HG03558 (cell line): ENCODE results near the gene CROCC2.

Source experiments
- ATAC-seq: cut with Tn5 transposase; IDR thresholded peaks from one replicate; pipeline ENCODE4 v1.9.1; 2021; ENCODE audit warnings: moderate number of reproducible peaks; ENCODE audit not compliant: unreplicated experiment; ENCODE audit errors: extremely low read depth

CROCC2 gene

DNA sequence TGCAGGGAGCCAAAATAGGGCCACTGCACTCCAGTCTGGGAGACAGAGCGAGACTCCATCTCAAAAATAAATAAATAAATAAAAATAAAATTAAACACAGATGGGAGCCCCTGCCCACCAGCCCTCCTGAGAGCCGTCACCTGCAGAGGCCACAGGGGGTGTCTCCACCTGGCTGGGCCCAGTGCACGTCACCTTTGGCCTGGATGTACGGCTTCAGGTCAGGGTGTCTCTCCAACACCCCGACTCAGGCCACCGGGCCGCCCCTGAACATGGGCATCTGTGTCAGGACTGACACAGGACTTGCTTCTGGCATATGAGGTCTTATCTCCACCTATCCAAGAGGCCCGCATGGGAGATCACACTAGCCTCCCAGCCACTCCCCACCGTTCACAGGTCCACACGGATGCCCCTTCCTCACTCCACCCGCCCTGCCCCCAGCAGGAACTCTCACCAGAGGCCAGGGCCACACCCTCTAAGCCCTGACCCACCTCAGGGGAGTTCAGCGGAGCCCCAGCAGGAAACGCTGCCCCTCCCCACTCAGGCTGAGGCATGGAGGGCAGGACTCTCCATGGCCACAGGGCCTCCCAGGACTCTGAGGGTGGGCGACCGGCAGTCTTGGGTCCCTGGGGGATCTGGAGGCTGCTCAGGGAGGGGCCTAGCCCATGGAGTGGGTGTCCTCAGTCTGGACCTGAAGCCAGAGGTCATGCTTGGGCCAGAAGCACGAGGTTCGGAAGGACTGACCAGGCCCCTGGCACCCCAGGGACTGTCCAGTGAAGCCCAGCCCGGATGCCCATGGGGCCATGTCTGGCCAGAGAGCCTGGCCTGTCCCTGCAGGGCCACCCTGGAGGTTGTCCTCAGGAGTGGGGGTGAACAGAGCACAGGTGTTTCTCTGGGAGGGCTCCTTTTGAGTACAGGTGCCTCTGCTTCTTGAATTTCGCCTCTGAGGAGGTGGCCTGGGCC, 1.6 kb upstream of the CROCC2 start:
- no peak for ATAC-seq

DNA sequence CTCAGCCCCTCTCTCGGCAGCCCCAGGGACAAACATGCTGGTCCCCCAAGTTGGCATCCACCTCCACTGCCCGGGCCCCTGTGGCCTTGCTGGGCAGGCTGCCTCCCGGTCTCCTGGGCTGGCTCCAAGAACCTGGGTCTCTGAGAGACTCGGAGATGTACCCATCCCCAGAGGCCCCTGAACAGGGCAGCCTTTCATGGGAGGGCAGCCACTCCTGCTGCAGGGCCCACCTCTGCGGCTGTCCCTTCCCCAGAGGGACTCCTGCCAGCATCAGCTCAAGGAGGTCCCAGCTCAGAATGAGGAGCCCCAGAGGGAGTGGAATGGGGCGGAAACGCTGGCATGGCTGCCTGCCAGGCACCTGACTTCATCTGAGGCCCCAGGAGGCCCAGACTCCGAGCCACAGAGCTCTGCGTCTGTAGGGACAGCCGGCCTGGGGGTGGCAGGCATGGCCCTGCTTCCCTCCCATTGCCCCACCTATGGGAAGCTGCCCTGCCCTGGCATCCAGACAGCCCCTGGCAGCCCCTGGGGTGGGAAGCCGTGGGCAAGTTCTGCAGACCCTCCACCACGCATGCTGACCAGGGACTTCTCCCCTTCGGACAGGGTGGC, 857 bp upstream of the CROCC2 start:
- ATAC-seq: no peak

DNA sequence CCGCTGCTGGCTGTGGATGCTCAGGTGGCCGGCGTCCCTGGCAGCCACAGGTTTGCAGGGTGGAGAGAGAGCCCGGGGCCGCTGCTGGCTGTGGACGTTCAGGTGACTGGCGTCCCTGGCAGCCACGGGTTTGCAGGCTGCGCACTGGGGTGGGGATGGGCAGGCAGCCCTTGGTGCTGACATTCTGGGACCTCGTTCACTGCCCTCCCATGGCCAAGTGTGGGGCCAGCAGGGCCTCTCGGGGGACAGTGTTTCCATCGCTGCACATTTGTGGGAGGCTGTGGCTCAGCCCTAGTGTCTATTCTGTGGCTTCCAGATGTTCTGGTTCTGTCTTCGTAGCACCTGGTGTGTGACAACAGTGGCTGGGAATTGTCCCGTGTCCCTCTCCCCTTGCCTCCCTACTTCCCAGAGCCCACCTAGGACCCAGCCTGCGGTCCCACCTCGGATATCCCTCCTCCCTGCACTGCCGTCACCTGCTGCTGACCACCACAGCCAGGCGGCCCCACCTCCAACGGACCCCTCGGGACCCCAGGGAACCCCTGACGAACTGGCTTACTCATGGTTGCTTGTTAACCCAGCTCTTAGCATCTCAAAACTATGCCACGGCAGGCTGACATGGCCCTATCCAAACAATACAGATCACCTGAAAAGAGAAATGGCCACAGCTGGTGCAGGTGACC, 915 bp downstream of the CROCC2 start:
- no peak for ATAC-seq

DNA sequence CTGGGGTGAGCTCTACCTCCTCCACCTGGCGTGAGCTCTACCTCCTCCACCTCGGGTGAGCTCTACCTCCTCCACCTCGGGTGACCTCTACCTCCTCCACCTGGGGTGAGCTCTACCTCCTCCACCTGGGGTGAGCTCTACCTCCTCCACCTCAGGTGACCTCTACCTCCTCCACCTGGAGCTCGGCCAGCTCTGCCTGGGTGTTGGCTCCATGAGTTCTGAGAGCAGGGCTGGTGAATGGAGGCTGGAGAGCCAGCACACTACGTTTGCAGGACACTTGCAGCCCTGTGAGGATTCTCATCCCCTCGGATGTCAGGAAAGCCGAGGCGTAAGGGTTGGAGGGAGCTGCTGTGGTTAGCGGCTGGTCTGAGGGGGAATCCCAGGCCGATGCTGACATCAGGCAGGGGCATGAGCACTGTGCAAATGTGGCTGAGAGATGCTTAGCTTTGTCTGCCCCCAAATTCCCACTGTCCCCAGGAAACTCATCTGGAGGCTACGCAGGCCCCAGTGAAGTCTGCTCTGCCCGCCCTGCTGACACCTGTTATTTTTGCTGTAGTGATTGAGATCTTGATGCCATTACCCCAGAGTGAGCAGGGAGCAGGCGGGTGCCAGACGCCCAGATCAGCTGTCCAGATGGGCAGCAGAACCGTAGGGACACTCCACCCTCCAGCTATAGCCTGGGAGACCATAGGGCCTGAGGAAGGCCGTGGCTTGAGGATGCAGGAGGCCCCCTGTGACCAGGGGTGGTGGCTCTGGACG, 3.3 kb downstream of the CROCC2 start:
- ATAC-seq: no peak

DNA sequence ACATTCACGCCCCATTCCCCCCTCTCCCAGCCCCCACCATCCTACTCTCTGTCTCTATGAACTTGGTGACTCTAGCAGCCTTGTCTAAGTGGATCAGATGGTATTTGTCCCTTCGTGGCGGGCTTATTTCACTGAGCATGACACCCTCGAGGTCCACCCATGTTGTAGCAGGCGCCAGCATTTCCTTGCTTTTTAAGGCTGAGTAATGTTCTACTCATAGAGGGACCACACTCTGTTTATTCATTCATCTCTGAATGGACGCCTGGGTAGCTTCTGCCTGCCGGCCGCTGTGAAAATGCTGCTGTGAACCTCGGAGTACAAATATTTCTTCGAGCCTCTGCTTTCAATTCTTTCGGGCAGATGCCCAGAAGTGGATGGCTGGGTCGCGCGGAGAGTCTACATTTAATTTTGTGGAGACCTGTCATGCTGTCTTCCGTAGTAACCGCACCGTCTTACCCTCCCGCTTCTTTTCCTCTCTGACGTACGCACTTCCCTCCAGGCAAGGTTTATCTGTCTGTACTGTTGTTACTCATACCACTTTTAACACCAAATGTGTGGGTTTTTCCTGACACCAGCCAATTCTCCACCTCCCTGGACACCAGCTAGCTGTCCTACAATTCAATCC, 5.6 kb downstream of the CROCC2 start:
- ATAC-seq: no peak

DNA sequence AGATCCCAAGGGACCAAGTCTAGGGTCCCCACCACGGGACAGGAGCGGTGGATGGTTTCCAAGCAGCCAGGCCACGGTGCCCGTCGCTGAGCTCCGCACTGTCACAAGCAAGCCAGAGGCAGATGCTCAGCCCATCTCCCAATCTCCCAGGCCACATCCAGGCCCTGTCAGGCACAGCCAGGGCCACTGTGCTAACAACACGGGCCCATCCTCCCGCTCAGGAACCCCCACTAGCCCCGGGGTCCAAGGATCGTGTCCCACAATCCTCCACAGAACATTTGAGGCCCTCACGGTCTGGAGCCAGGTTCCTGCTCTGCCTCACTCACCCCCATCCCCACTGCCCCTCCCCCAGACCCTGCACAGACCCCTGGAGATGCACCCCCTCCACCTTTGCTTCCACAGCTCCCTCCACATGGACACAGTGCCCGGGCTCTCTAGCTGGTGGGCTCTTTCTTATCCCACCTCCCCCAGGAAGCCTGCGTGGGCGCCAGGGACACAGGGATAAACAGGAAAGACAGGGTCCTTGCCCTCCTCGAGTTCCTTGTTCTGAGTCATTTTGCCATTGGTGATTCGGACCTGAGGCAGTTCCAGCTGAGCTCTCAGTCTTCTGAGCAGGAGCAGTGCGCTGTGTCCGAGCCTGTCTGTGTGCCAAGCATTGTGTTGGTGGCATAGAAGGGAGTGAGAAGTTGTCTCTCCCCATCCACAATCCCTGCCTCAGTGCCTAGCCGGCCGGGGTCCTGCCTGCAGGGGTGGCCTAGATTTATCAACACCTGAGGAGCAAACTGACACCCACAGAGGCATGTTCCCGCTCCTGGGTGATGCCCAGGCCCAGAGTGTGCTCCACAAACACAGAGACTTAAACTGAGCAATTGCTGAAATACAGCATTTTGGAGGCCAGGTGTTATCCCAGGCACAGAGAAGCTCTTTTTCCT, 7.0 kb downstream of the CROCC2 start:
- ATAC-seq: no peak

DNA sequence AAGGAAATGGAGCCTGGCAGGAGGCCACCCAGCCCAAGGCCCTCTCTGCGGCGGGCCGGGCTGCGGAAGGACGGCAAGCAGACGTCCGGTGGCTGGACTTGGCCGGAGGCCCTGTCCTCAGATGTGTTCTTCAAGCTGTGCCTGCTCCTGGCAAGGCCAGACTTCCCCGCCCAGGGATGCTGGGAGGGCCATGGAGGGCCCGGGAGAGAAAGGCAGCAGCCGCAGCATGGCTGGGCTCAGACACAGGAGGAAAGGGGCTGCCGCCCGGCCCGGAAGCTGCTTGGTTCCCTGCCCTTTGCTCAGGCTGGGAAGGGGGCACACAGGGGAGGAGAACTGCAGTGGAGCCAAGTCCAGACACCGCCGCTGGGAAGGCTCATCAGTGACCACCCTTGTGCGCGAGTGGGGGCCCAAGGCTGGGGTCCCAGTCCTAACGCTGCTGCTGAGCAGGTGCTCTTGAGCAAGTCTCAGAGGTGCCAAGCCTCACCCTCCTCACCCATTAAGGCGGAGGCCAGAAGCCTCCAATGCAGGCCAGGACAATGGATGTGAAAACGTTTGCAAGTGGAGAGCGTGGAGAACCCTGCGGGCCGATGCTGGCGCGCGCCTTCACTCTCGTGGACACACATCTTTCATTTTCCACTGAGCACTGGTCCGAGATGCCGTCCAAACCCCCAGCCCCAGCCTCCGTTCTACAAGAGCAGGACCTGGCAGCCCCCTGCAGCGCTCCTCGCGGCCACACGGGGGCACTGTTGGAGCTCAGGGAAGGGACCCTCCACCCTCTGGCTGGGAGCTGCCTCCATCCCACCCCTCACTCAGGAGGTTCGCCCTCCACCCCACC, 7.9 kb downstream of the CROCC2 start:
- ATAC-seq: no peak

DNA sequence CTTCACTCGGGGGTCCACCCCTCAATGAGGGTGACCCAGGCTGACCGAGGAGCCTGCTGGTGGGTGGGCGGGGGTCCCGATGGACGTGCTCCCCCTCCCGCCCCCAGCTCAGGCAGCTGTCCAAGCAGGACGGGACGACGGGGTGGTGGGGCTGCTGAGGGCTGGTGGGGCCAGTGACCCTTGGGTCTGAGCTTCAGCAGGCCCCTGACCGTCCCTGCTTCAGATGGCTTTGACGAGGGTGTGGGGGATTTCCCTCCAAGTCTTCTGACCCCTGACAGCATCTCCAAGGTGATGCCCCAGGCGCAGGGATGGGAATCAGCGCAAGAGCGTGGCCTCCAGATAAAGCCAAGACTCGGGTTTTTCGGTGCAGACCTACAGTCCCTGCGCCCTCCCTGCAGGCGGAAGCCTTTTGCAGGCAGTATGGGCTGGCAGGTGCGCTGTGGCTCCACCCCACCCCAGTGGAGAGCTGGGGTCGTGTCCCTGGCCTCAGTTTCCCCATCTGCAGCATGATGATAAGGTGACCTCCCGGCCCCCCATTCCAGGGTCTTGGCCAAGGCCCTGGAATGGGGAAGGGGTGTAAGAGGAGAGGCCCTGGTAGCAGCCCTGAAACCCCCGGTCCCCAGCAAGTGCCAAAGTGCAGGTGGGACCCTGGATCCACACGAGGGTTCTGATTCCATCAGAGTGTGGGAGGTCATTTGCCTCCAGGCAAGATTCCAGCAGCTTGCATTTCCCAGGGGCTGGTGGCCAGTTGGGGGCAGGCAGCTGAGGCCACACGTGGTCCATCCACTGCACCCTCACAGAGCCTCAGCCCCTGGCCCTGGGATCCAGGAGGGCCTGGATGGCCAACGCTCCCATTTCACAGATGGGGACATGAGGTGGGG, 8.7 kb downstream of the CROCC2 start:
- no peak for ATAC-seq

DNA sequence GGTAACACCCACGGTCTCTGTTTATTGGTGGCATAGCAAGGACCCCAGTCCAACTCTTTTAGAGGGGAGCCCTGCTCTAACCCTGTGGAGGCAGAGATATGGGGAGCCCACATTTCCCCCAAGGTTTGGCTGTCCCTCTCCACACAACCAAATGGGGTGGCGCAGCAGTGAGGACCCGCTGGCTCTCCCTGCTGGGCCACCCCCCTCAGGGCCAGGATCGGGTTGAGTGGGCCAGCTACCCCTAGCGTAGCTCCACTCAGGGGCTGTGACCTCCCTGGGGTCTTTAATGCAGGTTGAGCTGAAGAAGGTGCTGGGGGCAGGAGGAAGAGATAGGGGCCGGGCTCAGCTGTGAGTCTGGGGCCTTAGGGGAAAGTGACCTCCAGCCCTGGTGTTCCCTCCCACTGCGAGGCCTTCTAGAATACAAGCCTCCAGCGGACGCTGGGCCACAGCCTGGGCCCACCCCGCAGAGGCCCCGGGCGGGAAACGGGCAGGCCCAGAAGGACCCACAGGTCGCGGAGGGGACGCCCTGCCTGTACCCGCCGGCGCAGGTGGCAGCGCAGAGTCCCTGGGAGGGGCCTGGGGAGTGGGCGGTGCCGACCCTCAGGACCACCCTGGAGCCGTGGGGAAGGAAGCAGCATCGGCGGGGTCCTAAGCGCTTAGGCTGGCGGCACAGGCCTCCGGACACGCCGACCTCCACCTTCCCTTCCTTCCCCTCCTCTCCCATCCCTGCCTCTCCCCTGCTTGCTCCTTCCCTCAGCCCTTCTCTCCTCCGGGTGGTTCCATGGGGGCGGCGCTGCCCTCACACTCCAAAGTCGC, 9.6 kb downstream of the CROCC2 start:
- no peak for ATAC-seq

DNA sequence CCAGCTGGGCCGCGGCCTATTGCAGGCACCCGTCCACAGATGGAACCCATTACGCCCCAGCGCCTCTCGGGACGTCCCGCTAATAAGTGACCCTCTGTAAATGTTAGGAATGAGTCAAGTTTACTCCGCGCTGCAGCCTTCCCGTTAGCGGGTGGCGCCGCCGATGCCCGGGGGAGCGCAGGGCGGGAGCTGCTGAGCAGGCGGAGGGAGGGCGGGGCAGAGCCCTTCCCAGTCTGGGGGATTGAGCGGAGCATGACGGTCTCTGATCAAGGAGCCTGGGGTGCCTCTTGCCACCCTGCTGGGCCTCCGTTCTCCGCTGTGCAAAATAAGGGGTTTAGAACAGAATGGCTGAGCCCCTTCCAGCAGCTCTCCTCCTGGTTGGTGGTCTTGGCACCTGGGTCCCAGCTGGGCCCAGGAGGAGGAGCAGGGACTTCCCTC, 10.5 kb downstream of the CROCC2 start:
- no peak for ATAC-seq

DNA sequence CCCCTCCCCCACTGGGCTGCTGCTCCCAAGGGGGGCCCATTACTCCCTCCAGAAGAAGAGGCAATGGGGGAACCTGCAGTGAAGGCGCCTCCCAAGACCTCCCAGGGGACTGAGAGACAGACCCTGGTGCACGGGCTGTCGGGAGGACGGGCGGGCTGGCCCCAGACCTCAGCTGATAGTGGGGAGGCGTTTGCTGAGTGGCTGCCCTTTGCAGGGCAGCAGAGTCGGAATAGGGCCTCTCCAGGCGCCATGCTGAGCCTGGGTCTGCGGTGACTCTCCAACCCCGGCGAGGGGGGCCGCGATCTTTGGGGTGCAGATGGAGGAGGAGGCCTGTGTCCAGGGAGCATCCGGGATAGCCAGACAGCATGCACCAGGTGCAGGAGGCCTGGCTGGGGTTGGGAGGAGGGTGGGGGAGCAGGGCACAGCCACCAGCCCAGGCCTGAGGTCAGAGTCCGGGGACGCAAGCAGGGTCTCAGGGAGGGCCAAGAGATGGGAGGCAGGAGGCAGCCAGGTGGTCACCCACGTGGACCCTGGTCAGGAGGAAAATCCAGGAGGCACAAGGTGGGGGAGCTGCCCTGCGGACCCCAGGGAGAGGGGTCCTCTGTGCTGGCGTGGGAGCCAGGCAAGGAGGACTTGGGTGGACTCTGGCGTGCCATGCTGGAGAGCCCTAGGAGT, 11.0 kb downstream of the CROCC2 start:
- no peak for ATAC-seq

DNA sequence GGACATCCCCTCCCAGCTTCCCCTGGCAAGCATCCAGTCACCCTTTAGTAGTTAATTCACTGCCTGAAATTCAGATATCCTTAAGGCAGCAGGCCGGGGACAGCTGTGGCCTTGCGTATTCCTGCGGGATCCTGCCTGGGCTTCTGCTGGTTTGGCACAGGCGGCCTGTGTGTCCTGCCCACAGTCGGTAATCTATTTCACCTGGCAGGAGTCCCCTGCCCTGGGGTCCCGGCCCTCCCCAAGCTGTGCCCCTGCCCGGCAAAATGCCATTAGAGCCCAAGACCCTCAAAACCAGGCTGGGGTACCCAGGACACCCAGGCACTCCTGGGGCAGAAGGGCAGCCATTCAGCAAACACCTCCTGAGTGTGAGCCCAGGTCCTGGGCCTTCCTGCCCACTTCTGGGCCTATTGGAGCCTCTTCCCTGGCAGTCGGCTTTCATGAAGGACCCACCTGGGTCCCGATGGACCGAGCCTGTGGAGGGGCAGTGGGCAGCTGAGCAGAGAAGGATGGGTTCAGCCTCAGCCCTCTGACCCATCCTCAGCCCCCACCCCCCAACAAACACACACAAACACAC, 11.6 kb downstream of the CROCC2 start:
- ATAC-seq: no peak

DNA sequence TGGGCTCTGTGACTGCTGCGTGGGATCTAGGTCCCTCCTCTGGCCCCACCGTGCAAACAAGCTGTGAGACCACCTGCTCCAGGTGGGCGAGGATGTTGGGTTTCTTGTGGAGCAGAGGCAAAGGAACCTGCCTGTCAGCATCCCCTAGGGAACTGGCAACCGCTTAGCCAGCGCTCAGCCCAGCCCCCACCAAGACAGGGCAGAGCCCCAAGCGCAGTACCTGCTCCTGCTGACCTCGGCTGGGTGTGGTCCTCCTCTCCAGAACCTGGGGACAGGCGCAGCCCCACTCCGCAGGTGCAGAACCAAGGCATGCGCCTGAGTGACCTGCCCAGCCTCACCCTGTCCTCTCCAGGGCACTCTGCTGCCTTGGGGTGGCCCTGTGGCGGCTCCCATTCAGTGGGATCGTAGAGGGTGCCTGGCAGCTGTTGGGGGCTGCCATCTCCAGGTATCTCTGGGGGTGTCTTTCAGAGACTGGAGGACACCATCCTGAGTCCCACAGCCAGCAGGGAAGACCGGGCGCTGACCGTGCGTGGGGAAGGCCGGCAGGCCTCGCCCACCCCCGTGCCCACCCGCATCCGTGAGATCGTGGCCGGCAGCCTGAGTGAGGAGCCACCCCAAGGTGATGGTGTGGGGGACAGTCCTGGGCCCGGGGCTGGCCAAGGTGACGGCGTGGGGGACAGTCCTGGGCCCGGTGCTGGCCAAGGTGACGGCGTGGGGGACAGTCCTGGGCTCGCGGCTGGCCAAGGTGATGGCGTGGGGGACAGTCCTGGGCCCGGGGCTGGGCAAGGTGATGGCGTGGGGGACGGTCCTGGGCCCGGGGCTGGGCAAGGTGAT, 12.3 kb downstream of the CROCC2 start:
- ATAC-seq: no peak

DNA sequence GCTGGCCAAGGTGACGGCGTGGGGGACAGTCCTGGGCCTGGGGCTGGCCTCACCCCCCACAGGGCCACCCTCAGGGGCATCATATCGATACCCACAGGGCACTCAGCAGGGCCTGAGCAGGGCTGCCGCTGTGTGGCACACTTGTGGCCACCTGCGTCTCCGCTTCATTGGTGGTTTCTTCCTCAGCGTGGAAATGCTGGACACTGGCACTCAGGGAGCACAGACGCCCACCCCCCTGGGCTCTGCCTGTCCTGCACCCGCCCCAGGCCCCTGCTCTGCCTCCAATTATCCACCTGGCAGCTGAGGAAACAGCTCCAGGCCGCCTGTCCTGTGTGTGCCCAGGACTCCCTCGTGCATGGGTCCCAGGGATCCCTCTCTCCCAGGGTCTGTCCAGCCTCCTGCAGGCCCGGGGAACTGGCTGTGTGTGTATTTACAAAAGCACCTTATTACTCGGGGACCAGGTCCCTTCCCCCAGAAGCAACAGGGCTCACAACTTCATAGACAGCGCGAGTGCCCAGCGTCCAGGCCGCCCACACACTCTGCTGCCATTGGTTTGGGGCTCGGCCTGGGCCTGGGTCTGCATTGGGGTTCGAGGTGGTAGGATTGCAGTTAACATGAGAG, 13.1 kb downstream of the CROCC2 start:
- ATAC-seq: no peak
